ENCODE measurements around the gene ATF7IP.

GRCh38 chr12:14416658-14417057, 51.2 kb downstream of the ATF7IP start:
- TF ChIP-seq CTCF (IDR thresholded peaks at IDR 0.05), result no peak
- TF ChIP-seq POLR2AphosphoS5 (IDR thresholded peaks at IDR 0.05), result no peak

All from upper lobe of left lung (tissue), 4 donors.